Fibroblast of pulmonary artery (primary cell): Measurements from ENCODE around the gene F7.

Experiments
- DNase-seq: peaks from one replicate; pipeline ENCODE4 v3.0.0-alpha.2; 2010; ENCODE audit warnings: low read depth
- H3K4me3 ChIP-seq: replicated peaks from 2 replicates; pipeline ENCODE4 v1.5.1; 2011; ENCODE audit warnings: low read depth, mild to moderate bottlenecking, control low read depth, low read length, moderate library complexity
- TF ChIP-seq, protein P1 (sequence below): IDR thresholded peaks from 2 replicates; pipeline ENCODE4 v1.5.1; 2011; ENCODE audit warnings: mild to moderate bottlenecking, control low read depth, low read length, inconsistent platforms; ENCODE audit errors: missing control alignments

F7 gene

DNA sequence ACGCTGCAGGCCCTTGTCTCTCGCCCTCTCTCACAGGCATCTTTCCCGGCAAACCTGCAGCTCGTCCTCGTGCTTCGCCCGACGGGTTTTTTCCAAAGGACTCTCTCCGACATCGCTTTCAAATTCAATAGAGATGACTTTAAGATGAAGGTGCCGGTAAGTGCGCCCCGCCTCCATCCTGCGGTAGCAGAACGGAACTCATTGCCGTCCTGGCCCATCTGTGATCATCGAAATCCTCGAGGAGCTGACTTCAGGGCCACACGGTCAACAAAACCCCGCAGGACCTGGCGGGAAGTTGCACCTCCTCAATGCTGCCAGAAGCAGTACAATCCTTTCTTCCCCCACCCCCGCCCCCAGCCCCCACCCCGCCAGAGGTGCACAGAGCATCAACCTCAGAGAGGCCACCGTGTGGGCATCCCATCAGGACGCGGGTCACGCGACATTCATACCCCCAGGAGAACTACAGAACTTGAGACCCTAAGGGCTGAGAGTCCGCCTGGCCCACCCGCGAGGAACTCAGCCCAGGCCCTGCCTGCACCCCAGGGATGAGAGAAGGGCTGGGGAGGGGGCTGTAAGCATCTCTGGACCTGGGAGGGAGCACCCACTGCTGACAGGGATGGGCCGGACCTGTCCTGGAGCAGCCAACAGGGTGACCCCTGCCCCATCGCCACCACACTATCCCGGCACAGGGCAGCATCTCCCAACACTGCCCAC, 44.9 kb upstream of the F7 start:
- TF ChIP-seq, protein P1, sequence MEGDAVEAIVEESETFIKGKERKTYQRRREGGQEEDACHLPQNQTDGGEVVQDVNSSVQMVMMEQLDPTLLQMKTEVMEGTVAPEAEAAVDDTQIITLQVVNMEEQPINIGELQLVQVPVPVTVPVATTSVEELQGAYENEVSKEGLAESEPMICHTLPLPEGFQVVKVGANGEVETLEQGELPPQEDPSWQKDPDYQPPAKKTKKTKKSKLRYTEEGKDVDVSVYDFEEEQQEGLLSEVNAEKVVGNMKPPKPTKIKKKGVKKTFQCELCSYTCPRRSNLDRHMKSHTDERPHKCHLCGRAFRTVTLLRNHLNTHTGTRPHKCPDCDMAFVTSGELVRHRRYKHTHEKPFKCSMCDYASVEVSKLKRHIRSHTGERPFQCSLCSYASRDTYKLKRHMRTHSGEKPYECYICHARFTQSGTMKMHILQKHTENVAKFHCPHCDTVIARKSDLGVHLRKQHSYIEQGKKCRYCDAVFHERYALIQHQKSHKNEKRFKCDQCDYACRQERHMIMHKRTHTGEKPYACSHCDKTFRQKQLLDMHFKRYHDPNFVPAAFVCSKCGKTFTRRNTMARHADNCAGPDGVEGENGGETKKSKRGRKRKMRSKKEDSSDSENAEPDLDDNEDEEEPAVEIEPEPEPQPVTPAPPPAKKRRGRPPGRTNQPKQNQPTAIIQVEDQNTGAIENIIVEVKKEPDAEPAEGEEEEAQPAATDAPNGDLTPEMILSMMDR, result no peak
- H3K4me3 ChIP-seq, result no peak overlapping the region
- DNase-seq, result no peak

DNA sequence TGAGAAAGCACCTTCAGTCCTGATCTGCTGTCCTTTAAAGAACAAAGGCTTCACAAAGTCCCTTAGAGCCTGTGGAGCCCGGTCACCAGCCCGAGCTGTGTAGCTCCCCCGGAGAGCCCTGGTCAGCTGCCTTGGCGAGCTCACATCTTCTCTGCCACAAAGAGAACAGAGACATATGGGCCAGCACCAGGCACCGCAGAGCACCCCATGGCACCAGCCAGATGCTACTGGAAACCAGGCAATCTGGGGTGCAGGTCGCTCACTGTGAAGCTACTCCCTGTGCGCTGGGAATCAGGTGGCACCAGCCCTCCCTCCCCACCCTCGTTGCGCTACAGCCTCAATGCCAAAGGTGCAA, 44.3 kb upstream of the F7 start:
- TF ChIP-seq, protein P1, result no peak
- H3K4me3 ChIP-seq, result no peak overlapping the region
- no peak for DNase-seq

DNA sequence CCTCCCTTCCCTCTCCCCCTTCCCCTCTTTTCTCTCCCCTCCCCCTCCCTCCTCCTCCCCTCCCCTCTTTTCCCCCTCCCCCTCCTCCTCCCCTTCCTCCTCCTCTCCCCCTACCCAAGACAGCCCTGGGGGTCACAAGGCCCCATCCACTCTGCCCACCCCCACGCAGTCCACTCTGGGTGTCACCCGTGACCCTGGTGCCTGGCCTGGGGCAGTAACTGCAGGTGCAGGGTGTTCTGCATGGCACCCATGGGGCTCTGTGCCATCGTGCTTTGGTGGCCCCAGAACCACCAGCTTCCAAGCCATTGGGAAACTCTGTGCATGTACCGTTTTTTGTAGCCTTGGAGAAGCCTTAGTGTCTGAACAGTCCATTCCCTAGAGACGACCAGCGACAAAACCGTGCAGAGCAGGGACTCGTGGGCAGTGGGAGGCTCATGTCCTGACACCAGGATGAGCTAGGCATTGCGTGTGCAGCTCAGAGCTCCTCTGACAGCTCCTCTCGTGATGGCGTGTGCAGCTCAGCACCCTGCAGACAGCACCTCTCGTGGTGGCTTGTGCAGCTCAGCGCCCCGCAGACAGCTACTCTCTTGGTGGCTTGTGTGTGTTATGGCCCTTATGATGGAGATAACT, 43.7 kb upstream of the F7 start:
- DNase-seq, result no peak
- TF ChIP-seq, protein P1, result no peak
- no peak overlapping the region for H3K4me3 ChIP-seq

DNA sequence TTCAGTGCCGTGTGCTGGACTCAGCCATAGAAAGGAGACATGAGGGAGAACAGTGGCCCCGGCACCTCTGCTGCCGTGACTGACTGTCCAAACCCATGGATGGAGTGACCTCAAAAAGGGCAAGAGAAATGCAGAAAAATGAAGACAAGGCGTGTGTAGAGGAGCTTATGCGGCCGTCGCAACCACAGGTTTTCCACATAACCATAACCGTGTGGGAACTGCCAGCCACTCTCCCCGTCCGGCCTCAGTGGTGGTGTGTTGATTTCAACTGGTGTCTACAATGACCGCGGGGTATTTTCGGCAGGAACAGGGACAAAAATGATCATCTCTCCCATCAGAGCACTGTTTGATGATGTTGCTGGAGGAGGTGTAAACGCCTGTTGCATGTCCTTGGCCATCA, 42.9 kb upstream of the F7 start:
- no peak for DNase-seq
- TF ChIP-seq, protein P1, result no peak
- no peak overlapping the region for H3K4me3 ChIP-seq

DNA sequence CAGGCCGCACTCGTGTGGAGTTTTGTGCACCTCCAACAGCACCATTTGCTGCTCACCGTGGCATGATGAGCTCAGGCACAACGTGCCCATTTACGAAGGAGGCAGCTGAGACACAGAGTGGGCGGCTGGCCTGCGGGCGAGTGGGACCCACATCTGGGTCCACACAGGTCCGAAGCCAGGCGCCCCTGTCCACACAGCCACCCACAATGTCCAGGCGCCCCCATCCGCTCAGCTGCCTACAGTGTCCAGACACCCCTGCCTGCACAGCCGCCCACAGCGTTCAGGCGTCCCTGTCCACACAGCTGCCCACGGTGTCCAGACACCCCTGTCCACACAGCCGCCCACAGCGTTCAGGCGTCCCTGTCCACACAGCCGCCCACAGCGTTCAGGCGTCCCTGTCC, 42.5 kb upstream of the F7 start:
- DNase-seq, result no peak
- no peak overlapping the region for H3K4me3 ChIP-seq
- TF ChIP-seq, protein P1, result no peak

DNA sequence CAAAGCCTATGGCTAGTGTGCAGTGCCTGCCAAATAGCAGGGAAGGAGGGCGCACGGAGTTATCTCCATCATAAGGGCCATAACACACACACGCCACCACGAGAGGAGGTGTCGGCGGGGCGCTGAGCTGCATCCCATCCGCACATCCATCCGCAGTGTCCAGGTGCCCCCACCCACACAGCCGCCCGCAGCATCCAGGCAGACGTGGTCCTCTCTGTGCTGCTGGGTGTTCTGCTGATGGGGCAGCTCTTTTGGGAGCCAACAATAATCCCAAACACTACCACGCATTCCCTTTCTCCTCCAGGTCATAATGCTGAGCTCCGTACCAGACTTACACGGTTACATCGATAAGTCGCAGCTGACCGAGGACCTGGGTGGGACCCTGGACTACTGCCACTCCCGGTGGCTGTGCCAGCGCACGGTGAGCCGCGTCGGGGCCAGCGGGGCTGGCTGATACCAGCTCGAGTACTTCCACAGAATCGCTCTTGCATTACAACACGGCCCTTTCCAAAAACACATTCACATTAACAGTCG, 41.5 kb upstream of the F7 start:
- TF ChIP-seq, protein P1, result no peak
- DNase-seq, result no peak
- no peak overlapping the region for H3K4me3 ChIP-seq
